Measurements from ENCODE around the gene ADH4. TPM values are rescaled to one million over a fixed set of nuclear protein-coding genes. Genes with fewer than 3 reads are reported as not detected.

The ADH4 gene
- polyA plus RNA-seq, 1 of the 3 experiments (the other 2 are of a cell fraction), result not detected

- no peaks in the 10 kb centered on the region for H3K27me3 ChIP-seq (ENCODE audit: insufficient read depth)
- no peak for DNase-seq
- no peaks in the 10 kb centered on the region for H4K20me1 ChIP-seq (ENCODE audit: insufficient read depth)
- CTCF ChIA-PET, result interaction anchor here (0.7 to 3.3 kb wide), 5 partner anchors 126 to 342 kb away, joined by 3 to 13 read pairs (median 4); partner anchors contain the start of gene METAP1
- no peaks in the 10 kb centered on the region for H3K36me3 ChIP-seq (replicated peaks in 1 of 2; ENCODE audit: control insufficient read depth in 1 of 2, insufficient read depth in 2 of 2, low read length in 1 of 2)
- H3K9me3 ChIP-seq, result no peaks in the 10 kb centered on the region
- H2AFZ ChIP-seq (ENCODE audit: low read depth), result no peak overlapping the region
- H3K79me2 ChIP-seq (ENCODE audit: insufficient read depth), result no peaks in the 10 kb centered on the region
- H3F3A ChIP-seq (replicated peaks; ENCODE audit: insufficient read depth), result peaks cover 3% of the 10 kb centered on the region
- no peaks in the 10 kb centered on the region for H3K4me1 ChIP-seq (ENCODE audit: control insufficient read depth in 1 of 2, insufficient read depth in 2 of 2, low read depth in 1 of 2, low read length in 1 of 2)
- H3K27ac ChIP-seq (ENCODE audit: low read depth in 2 of 2, low read length in 1 of 2), result no peak overlapping the region
- no peak for TF ChIP-seq NRF1 (IDR thresholded peaks at IDR 0.05; ENCODE audit: low read depth, low read length)
- no peak for TF ChIP-seq IRF3 (IDR thresholded peaks at IDR 0.05; ENCODE audit: low read depth, low read length)
- TF ChIP-seq, protein P1, sequence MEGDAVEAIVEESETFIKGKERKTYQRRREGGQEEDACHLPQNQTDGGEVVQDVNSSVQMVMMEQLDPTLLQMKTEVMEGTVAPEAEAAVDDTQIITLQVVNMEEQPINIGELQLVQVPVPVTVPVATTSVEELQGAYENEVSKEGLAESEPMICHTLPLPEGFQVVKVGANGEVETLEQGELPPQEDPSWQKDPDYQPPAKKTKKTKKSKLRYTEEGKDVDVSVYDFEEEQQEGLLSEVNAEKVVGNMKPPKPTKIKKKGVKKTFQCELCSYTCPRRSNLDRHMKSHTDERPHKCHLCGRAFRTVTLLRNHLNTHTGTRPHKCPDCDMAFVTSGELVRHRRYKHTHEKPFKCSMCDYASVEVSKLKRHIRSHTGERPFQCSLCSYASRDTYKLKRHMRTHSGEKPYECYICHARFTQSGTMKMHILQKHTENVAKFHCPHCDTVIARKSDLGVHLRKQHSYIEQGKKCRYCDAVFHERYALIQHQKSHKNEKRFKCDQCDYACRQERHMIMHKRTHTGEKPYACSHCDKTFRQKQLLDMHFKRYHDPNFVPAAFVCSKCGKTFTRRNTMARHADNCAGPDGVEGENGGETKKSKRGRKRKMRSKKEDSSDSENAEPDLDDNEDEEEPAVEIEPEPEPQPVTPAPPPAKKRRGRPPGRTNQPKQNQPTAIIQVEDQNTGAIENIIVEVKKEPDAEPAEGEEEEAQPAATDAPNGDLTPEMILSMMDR (IDR thresholded peaks at IDR 0.05), result no peak
- TF ChIP-seq POLR2AphosphoS5 (IDR thresholded peaks at IDR 0.05; ENCODE audit: low read depth, low read length), result no peak
- TF ChIP-seq FOSL2 (IDR thresholded peaks at IDR 0.05; ENCODE audit: borderline replicate concordance, low read depth), result no peak
- TF ChIP-seq, protein P2, sequence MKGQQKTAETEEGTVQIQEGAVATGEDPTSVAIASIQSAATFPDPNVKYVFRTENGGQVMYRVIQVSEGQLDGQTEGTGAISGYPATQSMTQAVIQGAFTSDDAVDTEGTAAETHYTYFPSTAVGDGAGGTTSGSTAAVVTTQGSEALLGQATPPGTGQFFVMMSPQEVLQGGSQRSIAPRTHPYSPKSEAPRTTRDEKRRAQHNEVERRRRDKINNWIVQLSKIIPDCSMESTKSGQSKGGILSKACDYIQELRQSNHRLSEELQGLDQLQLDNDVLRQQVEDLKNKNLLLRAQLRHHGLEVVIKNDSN (IDR thresholded peaks at IDR 0.05; ENCODE audit: borderline replicate concordance, low read depth), result no peak
- no peak for TF ChIP-seq RXRA (IDR thresholded peaks at IDR 0.05; ENCODE audit: borderline replicate concordance, low read depth)
- no peak for TF ChIP-seq USF2 (IDR thresholded peaks at IDR 0.05; ENCODE audit: borderline replicate concordance, low read depth, low read length)
- TF ChIP-seq YY1 (IDR thresholded peaks at IDR 0.05; ENCODE audit: low read depth), result no peak
- no peak for TF ChIP-seq GATA2 (CRISPR knock-in tag; IDR thresholded peaks at IDR 0.05)
- TF ChIP-seq GABPA (IDR thresholded peaks at IDR 0.05; ENCODE audit: low read depth), result no peak
- TF ChIP-seq SIN3A (IDR thresholded peaks at IDR 0.05; ENCODE audit: borderline replicate concordance, low read depth, low read length), result no peak
- TF ChIP-seq SMC3 (IDR thresholded peaks at IDR 0.05; ENCODE audit: low read depth, low read length), result no peak
- TF ChIP-seq RCOR1 (IDR thresholded peaks at IDR 0.05; ENCODE audit: low read length), result no peak
- no peak for TF ChIP-seq EP300 (IDR thresholded peaks at IDR 0.05; ENCODE audit: borderline replicate concordance in 1 of 2, low read depth in 1 of 2, low read length in 1 of 2)
- TF ChIP-seq, protein P3, sequence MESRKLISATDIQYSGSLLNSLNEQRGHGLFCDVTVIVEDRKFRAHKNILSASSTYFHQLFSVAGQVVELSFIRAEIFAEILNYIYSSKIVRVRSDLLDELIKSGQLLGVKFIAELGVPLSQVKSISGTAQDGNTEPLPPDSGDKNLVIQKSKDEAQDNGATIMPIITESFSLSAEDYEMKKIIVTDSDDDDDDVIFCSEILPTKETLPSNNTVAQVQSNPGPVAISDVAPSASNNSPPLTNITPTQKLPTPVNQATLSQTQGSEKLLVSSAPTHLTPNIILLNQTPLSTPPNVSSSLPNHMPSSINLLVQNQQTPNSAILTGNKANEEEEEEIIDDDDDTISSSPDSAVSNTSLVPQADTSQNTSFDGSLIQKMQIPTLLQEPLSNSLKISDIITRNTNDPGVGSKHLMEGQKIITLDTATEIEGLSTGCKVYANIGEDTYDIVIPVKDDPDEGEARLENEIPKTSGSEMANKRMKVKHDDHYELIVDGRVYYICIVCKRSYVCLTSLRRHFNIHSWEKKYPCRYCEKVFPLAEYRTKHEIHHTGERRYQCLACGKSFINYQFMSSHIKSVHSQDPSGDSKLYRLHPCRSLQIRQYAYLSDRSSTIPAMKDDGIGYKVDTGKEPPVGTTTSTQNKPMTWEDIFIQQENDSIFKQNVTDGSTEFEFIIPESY (IDR thresholded peaks at IDR 0.05; ENCODE audit: borderline replicate concordance, low read depth), result no peak
- no peak for TF ChIP-seq RFX5 (IDR thresholded peaks at IDR 0.05; ENCODE audit: low read length)
- TF ChIP-seq PBX3 (IDR thresholded peaks at IDR 0.05), result no peak
- no peak overlapping the region for H3K4me3 ChIP-seq (ENCODE audit: low read depth in 2 of 2, low read length in 1 of 2)
- POLR2A ChIA-PET, result no interaction called here
- H3K9ac ChIP-seq, result no peak overlapping the region
- H3K9me2 ChIP-seq, result no peaks in the 10 kb centered on the region
- no peak overlapping the region for H3K4me2 ChIP-seq
- 63% methylated on average over 4 of the region's 4 CpGs for WGBS (ENCODE audit: low lambda C conversion rate)
Measured at GRCh38 chr4:99121008-99121407, 23.1 kb downstream of the ADH4 start.
